Liver (tissue), 9 donors: ENCODE data around the gene RNF144A. TPM values are rescaled to one million over a fixed set of nuclear protein-coding genes. Genes with fewer than 3 reads are reported as not detected.

Experiments used
- DNase-seq: peaks from one replicate; pipeline ENCODE4 v3.0.0-alpha.2; 2017; ENCODE audit warnings: low spot score
- H3K27ac ChIP-seq, 2 donors: one replicate each; pipeline ENCODE4 v1.7.0; 2013; ENCODE audit warnings: inconsistent platforms in 2 of 2, low read length in 2 of 2, control low read depth in 1 of 2, low read depth in 1 of 2, mild to moderate bottlenecking in 1 of 2
- H3K27me3 ChIP-seq, 4 donors: one replicate each; pipeline versions ENCODE4 v1.6.1 to v1.7.0; 2013; ENCODE audit warnings: low read length in 3 of 4, inconsistent platforms in 1 of 4, mild to moderate bottlenecking in 1 of 4, moderate library complexity in 1 of 4; ENCODE audit not compliant: control insufficient read depth in 4 of 4, insufficient read depth in 4 of 4
- H3K36me3 ChIP-seq, 4 donors: one replicate each; pipeline versions ENCODE4 v1.6.1 to v1.7.0; 2013; ENCODE audit warnings: low read length in 3 of 4, mild to moderate bottlenecking in 3 of 4, low read depth in 1 of 4, moderate library complexity in 1 of 4; ENCODE audit not compliant: control insufficient read depth in 4 of 4, insufficient read depth in 3 of 4
- H3K4me1 ChIP-seq, 4 donors: one replicate each; pipeline versions ENCODE4 v1.6.1 to v1.7.0; 2013; ENCODE audit warnings: low read length in 3 of 4, mild to moderate bottlenecking in 3 of 4, moderate library complexity in 1 of 4; ENCODE audit not compliant: control insufficient read depth in 4 of 4, insufficient read depth in 4 of 4
- H3K4me3 ChIP-seq, 3 donors: one replicate each; pipeline versions ENCODE4 v1.6.1 to v1.7.0; 2013; ENCODE audit warnings: low read length in 3 of 3, control low read depth in 1 of 3, low read depth in 1 of 3, mild to moderate bottlenecking in 1 of 3
- H3K9ac ChIP-seq, 2 donors: one replicate each; pipeline ENCODE4 v1.7.0; 2013; ENCODE audit warnings: low read length in 2 of 2, mild to moderate bottlenecking in 2 of 2, moderate library complexity in 2 of 2, control low read depth in 1 of 2, low read depth in 1 of 2
- H3K9me3 ChIP-seq, 4 donors: one replicate each; pipeline versions ENCODE4 v1.6.1 to v1.7.0; 2013; ENCODE audit warnings: low read length in 3 of 4; ENCODE audit not compliant: control insufficient read depth in 4 of 4
- EGR1 ChIP-seq, 2 donors: IDR thresholded peaks; 2 replicates each; pipeline ENCODE4 v1.6.1; 2016 to 2018; ENCODE audit warnings: antibody characterized with exemption in 2 of 2, low read depth in 2 of 2
- FOXA1 ChIP-seq: IDR thresholded peaks from 2 replicates; pipeline ENCODE4 v1.6.1; 2016; ENCODE audit warnings: antibody characterized with exemption
- FOXA2 ChIP-seq: IDR thresholded peaks from 2 replicates; pipeline ENCODE4 v1.6.1; 2016; ENCODE audit warnings: antibody characterized with exemption
- JUND ChIP-seq, 2 donors: IDR thresholded peaks; 2 replicates each; pipeline ENCODE4 v1.6.1; 2016; ENCODE audit warnings: antibody characterized with exemption in 2 of 2
- NR2F2 ChIP-seq: IDR thresholded peaks from 2 replicates; pipeline ENCODE4 v1.6.1; 2016; ENCODE audit warnings: antibody characterized with exemption
- RAD21 ChIP-seq, 2 donors: IDR thresholded peaks; 2 replicates each; pipeline ENCODE4 v1.6.1; 2016; ENCODE audit warnings: antibody characterized with exemption in 2 of 2, mild to moderate bottlenecking in 2 of 2
- YY1 ChIP-seq: IDR thresholded peaks from 2 replicates; pipeline ENCODE4 v1.6.1; 2016; ENCODE audit warnings: antibody characterized with exemption, mild to moderate bottlenecking
- WGBS: extraction: QIAGEN DNeasy Blood & Tissue Kit; methylation state at CpG from one replicate; pipeline ENCODE4 v1.1.7; 2013; 5-methylcytosine and 5-hydroxymethylcytosine counted together
- polyA plus RNA-seq, 2 donors: library from polyadenylated mRNA; stranded (reverse) in 1 of 2; unstranded in 1 of 2; fragments of 200-250 nt in 1 of 2; fragments of >200 nt in 1 of 2; fragmentation: Nextera tagmentation in 1 of 2; extraction: Ambion mirVana in 1 of 2; gene quantifications; one replicate each; pipeline versions ENCODE4 v1.2.1 to v1.2.3, GENCODE V29; 2013 to 2015
- total RNA-seq, 2 donors: library from RNA; depleted of rRNA; stranded (reverse); fragments of >200 nt; gene quantifications; one replicate each; pipeline ENCODE4 v1.2.3, GENCODE V29; 2014
- TF ChIP-seq, protein P1 (sequence below): fragments of 150-350 bp; IDR thresholded peaks from 2 replicates; pipeline ENCODE4 v1.5.1; 2017; ENCODE audit warnings: improper control_type of control experiment, low read depth, low read length; ENCODE audit not compliant: missing input control
- TF ChIP-seq, protein P2 (sequence below): IDR thresholded peaks from 2 replicates; pipeline ENCODE4 v1.6.1; 2016; ENCODE audit warnings: antibody characterized with exemption
- TF ChIP-seq, protein P3 (sequence below): IDR thresholded peaks from 2 replicates; pipeline ENCODE4 v1.6.1; 2016; ENCODE audit warnings: antibody characterized with exemption, mild to moderate bottlenecking
- TF ChIP-seq, protein P4 (sequence below): IDR thresholded peaks from 2 replicates; pipeline ENCODE4 v1.6.1; 2016; ENCODE audit warnings: antibody characterized with exemption
- donor health status: healthy.
- donor health status: healthy.
- donor health status: healthy.
- donor health status: healthy.
- donor health status: healthy.

Gene RNF144A
- total and polyA plus RNA-seq, 4 donors: 1.0 to 10.4 (median 2.3) TPM

DNA sequence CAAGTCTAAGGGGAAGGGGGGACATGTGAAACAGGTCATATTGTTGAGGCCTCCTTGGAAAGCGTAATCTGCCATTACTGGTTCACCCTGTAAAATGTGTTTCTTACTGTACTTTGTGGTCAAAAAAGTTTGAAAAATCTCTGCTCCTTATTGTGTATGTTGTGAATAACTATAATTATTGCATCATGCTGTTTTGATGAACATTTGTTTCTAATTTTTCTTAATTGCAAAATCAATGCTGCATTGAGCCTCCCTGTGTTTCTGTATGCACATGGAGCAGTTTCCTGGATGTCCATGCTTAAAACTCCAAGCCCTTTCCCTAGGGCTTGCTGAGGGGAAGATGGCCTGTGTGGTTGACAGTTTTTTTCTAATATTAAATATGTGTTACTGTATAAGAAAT is 158.6 kb downstream of the RNF144A start (continued):
- TF ChIP-seq, protein P1, sequence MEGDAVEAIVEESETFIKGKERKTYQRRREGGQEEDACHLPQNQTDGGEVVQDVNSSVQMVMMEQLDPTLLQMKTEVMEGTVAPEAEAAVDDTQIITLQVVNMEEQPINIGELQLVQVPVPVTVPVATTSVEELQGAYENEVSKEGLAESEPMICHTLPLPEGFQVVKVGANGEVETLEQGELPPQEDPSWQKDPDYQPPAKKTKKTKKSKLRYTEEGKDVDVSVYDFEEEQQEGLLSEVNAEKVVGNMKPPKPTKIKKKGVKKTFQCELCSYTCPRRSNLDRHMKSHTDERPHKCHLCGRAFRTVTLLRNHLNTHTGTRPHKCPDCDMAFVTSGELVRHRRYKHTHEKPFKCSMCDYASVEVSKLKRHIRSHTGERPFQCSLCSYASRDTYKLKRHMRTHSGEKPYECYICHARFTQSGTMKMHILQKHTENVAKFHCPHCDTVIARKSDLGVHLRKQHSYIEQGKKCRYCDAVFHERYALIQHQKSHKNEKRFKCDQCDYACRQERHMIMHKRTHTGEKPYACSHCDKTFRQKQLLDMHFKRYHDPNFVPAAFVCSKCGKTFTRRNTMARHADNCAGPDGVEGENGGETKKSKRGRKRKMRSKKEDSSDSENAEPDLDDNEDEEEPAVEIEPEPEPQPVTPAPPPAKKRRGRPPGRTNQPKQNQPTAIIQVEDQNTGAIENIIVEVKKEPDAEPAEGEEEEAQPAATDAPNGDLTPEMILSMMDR: no peak
- no peak for TF ChIP-seq YY1
- TF ChIP-seq, protein P2, sequence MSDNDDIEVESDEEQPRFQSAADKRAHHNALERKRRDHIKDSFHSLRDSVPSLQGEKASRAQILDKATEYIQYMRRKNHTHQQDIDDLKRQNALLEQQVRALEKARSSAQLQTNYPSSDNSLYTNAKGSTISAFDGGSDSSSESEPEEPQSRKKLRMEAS: no peak
- TF ChIP-seq EGR1 (IDR thresholded peaks at IDR 0.05; ENCODE audit: low read depth in 2 of 2): no peak
- no peak for TF ChIP-seq FOXA2

DNA sequence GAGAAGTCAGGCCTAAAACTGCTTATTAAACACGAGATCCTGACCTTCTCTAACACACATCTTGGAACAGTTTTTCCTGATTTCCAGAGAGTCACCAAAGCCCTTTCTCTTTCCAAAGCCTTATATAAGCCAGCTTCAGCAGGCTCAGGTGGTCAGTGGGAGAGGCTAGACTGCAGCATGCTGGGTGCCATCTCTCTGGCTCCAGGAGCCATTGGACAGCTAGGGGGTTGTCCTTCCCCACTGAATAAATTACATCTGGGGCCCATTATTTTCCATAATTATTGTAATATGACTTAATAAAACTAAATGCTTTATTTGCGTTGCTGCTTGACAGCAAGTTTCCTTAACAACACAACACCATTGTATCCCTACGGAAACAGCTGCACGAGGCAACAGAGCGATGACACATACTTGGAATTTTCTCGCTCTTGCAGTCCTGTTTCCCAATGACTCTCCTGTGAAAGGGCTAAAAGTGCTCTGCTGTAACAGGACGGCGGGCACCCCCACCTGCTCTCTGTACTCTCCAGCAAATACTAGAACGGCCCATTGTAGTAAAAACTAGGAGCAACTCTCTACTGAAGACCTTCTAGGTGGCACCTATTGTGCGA is 160.6 kb downstream of the RNF144A start:
- Histone ChIP-seq H3K36me3 (no peaks in the 10 kb centered on the region), H3K9me3 (no peaks in the 10 kb centered on the region), H3K27me3 (no peaks in the 10 kb centered on the region), H3K4me3 (no peak overlapping the region), H3K9ac (no peak overlapping the region), H3K4me1 (no peaks in the 10 kb centered on the region), H3K27ac (no peak overlapping the region)
- WGBS: 85% methylated on average over 10 of the region's 10 CpGs
- DNase-seq: no peak
- TF ChIP-seq FOXA2: no peak
- TF ChIP-seq NR2F2: no peak
- TF ChIP-seq, protein P1: no peak
- TF ChIP-seq, protein P3, sequence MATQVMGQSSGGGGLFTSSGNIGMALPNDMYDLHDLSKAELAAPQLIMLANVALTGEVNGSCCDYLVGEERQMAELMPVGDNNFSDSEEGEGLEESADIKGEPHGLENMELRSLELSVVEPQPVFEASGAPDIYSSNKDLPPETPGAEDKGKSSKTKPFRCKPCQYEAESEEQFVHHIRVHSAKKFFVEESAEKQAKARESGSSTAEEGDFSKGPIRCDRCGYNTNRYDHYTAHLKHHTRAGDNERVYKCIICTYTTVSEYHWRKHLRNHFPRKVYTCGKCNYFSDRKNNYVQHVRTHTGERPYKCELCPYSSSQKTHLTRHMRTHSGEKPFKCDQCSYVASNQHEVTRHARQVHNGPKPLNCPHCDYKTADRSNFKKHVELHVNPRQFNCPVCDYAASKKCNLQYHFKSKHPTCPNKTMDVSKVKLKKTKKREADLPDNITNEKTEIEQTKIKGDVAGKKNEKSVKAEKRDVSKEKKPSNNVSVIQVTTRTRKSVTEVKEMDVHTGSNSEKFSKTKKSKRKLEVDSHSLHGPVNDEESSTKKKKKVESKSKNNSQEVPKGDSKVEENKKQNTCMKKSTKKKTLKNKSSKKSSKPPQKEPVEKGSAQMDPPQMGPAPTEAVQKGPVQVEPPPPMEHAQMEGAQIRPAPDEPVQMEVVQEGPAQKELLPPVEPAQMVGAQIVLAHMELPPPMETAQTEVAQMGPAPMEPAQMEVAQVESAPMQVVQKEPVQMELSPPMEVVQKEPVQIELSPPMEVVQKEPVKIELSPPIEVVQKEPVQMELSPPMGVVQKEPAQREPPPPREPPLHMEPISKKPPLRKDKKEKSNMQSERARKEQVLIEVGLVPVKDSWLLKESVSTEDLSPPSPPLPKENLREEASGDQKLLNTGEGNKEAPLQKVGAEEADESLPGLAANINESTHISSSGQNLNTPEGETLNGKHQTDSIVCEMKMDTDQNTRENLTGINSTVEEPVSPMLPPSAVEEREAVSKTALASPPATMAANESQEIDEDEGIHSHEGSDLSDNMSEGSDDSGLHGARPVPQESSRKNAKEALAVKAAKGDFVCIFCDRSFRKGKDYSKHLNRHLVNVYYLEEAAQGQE: no peak
- no peak for TF ChIP-seq JUND (IDR thresholded peaks at IDR 0.05)
- no peak for TF ChIP-seq EGR1 (IDR thresholded peaks at IDR 0.05; ENCODE audit: low read depth in 2 of 2)
- TF ChIP-seq YY1: no peak
- TF ChIP-seq, protein P4, sequence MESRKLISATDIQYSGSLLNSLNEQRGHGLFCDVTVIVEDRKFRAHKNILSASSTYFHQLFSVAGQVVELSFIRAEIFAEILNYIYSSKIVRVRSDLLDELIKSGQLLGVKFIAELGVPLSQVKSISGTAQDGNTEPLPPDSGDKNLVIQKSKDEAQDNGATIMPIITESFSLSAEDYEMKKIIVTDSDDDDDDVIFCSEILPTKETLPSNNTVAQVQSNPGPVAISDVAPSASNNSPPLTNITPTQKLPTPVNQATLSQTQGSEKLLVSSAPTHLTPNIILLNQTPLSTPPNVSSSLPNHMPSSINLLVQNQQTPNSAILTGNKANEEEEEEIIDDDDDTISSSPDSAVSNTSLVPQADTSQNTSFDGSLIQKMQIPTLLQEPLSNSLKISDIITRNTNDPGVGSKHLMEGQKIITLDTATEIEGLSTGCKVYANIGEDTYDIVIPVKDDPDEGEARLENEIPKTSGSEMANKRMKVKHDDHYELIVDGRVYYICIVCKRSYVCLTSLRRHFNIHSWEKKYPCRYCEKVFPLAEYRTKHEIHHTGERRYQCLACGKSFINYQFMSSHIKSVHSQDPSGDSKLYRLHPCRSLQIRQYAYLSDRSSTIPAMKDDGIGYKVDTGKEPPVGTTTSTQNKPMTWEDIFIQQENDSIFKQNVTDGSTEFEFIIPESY: no peak
- no peak for TF ChIP-seq FOXA1
- TF ChIP-seq RAD21 (IDR thresholded peaks at IDR 0.05): no peak
